GM21576 (cell line): Measurements from ENCODE around the gene DCST1.
"Not testable (repeated sequence)": the region's sequence is repeated elsewhere in the genome, so short reads cannot be mapped to it uniquely, and the experiment has no call there.

Experiments used
- ATAC-seq: cut with Tn5 transposase; IDR thresholded peaks from one replicate; pipeline ENCODE4 v1.9.1; 2021; ENCODE audit warnings: mild to moderate bottlenecking, moderate library complexity; ENCODE audit not compliant: unreplicated experiment

The DCST1 gene, protein sequence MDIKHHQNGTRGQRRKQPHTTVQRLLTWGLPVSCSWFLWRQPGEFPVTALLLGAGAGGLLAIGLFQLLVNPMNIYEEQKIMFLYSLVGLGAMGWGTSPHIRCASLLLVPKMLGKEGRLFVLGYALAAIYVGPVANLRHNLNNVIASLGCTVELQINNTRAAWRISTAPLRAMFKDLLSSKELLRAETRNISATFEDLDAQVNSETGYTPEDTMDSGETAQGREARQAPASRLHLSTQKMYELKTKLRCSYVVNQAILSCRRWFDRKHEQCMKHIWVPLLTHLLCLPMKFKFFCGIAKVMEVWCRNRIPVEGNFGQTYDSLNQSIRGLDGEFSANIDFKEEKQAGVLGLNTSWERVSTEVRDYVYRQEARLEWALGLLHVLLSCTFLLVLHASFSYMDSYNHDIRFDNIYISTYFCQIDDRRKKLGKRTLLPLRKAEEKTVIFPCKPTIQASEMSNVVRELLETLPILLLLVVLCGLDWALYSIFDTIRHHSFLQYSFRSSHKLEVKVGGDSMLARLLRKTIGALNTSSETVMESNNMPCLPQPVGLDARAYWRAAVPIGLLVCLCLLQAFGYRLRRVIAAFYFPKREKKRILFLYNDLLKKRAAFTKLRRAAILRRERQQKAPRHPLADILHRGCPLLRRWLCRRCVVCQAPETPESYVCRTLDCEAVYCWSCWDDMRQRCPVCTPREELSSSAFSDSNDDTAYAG

DNA sequence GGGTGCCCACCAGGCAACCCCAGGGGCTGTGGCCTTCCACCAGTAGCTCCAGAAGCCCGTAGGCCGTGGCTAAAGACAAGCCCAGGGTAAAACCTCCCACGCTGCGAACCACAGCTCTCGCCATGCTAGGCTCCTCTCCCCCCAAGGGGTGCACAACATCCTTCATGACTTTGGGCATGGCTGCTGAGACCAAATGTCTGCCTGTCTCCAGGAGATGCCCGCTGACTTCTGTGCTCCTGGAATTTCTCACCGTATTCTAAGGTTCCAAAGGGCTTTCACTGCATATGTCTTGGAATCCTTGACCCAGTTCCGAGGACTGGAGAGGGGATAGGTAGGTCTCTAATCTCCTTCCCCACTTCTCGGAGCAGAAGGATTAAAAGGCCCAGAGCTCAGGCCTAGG is at the start of gene DCST1, which contains the start of gene DCST2:
TSS of gene DCST1 (plus strand) at position 301 of the 400 bp plus-strand sequence. CDS start 213 bp downstream, outside the sequence.
TSS of gene DCST2 (minus strand) at position 258 of the 400 bp plus-strand sequence. CDS start at position 178, 80 bp downstream.
- ATAC-seq = no peak

DNA sequence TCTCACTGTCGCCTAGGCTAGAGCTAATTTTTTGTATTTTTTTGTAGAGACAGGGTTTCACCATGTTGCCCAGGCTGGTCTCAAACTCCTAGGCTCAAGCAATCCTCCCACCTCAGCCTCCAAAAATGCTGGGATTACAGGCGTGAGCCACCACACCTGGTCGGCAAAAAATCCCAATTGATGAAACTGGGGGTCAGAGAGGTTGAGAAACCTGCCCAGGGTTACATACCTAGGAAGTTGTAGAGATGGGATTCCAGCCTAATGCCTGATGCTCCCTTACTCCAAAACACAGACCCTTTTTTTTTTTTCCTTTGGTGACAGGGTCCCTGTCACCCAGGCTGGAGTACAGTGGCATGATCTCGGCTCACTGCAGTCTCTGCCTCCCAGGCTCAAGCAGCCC is 46.9 kb upstream of the DCST1 start:
- not testable (repeated sequence) for ATAC-seq

DNA sequence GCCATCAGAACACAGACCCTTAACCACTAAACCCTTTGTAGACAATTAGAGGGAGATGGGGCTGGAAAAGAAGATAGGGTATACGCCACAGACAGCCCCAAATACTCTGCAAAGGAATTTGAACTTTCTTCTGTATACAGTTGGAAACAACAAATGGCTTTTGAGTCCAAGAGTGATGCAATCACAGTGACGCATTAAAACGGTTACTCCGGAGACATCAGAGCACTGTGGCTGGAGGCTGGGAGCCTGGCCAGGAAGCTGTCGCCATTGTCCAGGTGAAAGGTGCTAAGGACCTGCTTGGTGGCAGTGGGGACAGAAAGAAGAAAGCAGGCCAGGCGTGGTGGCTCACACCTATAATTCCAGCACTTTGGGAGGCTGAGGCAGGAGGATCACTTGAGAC is 46.3 kb upstream of the DCST1 start:
- ATAC-seq = no peak

- ATAC-seq = no peak
Measured at GRCh38 chr1:154988058-154988954, 45.3 kb upstream of the DCST1 start.

DNA sequence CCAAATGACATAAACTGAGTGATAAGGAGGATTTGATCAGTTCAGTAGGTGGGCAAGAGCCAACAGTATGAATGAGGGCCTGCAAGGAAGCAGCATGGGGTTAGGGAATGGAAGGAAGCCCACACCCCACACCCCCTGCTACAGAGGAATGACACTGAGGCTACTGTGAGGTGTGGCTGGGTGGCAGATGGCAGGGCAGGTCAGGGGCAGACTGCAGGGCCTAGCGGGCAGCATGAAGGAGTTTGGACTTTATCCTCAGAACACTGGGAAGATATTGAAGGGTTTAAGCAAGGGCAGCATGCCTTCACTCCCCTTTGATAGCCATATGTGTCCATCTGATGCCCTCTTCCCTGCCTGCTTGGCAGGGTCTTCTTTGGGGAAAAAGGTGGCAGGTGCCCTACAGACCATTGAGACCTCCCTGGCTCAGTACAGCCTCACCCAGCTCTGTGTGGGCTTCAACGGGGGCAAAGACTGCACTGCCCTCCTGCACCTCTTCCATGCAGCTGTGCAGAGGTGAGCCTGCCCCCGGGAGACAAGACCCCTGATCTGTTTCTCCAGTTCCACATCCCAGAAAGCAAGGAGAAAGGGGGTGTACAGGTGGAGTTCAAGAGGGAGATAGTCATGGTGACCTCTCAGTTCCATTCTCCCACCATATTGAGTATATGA is 44.3 kb upstream of the DCST1 start:
- no peak for ATAC-seq

DNA sequence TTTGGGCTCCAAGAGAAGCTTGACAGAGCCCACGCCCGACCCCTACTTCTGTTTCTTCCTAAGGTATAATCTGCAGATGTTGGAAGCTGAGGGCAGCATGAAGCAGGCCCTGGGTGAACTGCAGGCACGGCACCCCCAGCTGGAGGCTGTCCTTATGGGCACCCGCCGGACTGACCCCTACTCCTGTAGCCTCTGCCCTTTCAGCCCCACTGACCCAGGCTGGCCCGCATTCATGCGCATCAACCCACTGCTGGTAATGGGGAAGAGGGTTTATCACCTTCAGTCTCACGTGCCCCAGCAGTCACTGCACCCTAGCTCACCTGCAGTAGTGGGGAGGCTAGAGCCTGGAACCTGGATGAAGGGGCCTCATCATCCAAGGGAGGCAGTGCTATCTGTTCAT is 43.3 kb upstream of the DCST1 start:
- no peak for ATAC-seq

- no peak for ATAC-seq
Measured at GRCh38 chr1:154992721-154993571, 40.7 kb upstream of the DCST1 start.

GRCh38 chr1:154993572-154994268 is 39.9 kb upstream of the DCST1 start, which contains the start of gene LENEP:
Gene LENEP (plus strand): TSS chr1:154993586. CDS start chr1:154993608, 22 bp downstream.
- no peak for ATAC-seq

DNA sequence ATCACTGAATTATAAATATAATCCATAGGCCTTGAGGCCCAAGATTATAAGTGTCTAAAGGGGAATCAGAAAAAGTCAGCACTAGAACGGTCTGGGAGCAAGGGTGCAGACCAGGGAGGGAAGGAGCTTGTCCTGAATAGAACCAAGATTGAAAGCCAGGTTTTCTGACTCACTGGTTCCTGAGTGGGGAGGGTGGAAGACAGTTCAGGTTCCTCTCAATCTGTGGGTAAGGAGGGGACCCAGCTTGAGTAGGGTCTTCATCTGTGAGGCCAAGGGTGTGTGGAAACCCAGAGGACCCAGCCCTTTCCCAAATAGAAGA is 39.4 kb upstream of the DCST1 start:
- no peak for ATAC-seq

DNA sequence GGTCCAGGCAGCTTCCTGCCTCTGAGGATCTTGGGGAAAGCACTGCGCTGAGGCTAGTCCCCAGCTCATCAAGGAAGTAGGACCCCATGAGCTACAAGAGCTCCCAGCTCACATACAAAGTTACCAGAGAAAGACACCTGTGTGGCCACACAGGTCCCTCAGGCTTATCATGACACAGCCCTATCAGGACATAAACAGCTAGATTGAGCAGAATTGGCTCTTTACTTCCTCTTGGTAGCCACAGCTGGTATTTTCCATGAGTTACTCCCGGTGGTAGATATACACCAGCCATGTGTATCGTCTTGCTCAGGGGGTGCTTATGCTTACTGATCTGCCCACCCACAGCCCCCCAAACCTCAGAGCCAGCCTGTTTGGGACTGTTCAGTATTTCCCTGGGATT is 39.0 kb upstream of the DCST1 start:
- no peak for ATAC-seq

DNA sequence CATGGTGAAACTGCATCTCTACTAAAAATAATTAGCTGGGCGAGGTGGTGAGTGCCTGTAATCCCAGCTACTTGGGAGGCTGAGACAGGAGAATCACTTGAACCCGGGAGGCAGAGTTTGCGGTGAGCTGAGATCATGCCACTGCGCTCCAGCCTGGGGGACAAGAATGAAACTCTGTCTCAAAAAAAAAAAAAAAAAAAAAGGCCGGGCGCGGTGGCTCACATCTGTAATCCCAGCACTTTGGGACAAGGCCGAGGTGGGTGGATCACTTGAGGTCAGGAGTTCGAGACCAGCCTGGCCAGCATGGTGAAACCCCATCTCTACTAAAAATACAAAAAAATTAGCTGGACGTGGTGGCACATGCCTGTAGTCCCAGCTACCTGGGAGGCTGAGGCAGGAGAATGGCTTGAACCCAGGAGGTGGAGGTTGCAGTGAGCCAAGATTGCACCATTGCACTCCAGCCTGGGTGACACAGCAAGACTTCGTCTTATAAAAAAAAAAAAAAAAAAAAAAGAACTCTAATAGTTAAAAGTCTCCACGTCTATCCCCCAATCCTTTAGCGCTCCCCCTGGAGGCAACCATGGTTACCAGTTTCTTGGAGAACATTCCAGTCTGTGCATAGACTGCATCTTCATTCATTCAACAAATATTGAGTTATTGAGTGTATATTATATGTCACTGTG is 38.2 kb upstream of the DCST1 start:
- not testable (repeated sequence) for ATAC-seq

DNA sequence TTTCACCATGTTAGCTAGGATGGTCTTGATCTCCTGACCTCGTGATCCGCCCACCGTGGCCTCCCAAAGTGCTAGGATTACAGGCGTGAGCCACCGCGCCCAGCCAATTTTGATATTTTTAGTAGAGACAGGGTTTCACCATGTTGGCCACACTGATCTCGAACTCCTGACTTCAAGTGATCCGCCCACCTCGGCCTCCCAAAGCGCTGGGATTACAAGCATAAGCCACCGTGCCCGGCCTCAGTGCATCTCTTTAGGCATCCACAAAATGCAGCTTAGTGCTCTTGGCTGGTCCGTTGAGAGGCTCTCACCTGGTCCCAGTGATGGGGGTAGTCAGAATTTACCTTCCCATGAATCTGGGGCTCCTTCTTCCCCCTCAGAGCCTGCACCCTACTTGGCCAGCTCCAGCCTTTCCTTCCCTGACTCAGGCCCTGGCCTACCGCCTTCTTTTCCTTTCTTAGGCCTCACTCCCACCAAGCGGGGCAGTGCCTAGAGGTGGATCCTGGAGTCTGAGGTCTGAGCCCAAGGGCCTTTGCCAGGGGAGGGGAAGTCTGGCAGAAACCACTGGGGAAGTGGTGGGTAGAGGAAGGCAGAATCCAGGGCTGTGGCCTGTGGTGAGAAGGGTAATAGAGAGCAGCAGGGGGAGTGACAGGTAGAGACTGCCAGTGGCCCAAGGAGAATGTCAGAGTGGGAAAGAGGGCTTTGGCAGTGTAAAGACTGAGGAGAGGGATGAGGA is 36.5 kb upstream of the DCST1 start:
- ATAC-seq = no peak

DNA sequence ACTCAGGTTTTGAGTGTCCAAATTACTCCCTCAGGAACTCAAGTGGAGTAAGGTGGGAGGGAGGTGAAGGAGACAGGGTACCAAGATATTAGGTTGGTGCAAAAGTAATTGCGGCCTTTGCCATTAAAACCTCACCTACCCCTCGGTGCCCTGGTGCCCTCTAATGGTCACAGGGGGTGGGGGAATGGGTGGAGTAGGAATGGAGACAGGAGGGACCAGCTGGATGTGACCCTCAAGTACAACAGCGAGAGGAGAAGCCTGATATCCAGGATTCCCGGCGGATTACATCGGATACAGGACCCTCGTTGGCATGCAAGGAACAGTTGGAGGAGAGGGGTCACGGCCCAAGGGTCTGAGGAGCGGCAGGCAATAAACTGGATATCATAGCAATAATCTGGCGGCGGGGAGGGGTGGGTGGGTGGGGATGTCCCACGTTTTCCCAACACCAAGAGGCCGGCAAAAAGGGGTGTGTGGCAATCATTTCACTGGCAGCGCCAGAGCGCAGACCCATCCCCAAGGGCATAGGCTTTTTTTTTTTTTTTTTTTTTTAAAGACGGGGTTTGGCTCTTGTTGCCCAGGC is 35.3 kb upstream of the DCST1 start:
- no peak for ATAC-seq

DNA sequence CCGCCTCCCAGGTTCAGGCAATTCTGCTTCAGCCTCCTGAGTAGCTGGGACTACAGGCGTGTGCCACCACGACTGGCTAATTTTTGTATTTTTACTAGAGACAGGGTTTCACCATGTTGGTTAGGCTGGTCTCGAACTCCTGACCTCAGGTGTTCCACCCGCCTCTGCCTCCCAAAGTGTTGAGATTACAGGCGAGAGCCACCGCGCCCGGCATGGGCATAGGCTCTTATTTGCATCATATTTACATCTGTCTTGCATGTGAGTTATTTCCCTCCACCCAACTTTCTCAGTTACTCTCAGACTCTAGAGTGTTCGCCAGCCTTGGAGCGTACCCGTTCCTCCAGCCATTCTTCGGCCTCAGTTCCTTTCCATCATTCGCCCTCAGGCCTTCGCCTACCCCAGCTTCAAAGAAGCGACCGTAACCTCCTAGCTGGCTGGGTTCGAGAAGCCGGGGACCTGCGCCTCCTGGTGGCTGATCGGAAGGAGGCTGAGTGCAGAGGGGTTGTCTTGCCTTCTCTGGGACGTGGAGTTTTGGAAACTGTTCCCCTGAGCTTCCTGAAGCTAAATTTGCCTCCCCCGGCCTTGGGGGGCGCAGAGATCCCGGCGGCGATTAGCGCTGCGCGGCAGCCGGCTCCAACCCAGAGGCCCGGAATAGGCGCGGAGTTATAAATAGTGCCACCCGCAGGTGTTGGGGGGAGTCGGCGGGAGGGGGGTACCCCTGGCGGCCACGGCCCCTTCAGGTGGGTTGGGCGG is 34.6 kb upstream of the DCST1 start:
- ATAC-seq = no peak

DNA sequence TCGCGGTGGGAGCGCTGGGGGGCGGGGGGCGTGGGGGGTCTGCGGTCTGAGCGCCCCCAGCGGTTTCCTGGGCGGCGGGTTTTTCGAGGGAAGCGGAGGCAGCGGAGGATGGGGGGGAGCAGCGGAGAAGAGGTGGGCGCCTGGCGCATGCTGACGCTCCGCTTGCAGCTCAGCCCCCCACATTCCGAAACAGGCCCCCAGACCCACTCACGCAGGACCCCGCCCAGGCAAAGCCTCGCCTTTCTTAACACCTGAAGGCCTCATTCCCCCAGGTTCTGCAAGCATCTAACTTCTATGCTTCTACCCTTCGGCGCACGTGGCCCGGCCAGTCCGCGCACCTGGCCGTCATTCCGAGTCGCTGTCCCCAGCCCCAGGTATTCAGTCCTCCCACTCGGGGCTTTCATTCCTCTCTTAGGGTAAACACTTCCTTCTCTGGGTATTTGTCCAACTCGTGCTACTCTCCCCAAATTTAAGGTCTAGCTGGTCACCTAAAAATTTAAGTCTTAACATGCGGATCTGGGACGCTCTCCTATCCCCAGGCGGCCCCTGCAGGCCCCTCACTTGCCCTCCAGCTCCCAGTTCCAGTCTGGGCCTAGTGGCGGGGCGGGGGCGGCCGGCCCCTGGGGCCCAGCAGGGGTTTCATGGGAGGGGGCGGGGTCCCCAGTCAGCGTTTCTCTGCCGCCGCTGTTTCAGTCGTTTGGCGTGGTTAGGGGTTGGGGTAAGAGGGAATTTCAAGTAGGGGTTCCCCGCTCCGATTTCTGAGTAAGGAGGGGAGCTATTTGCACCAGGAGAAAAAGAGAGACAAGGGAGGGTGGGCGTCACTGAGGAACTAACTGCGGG is 33.8 kb upstream of the DCST1 start:
- no peak for ATAC-seq

- ATAC-seq = no peak
Measured at GRCh38 chr1:155000411-155000725, 33.3 kb upstream of the DCST1 start.
